Measurements from ENCODE around the gene TMA7. TPM values are rescaled to one million over a fixed set of nuclear protein-coding genes. Genes with fewer than 3 reads are reported as not detected.

TMA7 gene
- total and polyA plus RNA-seq, 2 donors (not counting 1 experiment from before 2014, with no cell fraction given), result 306 to 337 TPM

DNA sequence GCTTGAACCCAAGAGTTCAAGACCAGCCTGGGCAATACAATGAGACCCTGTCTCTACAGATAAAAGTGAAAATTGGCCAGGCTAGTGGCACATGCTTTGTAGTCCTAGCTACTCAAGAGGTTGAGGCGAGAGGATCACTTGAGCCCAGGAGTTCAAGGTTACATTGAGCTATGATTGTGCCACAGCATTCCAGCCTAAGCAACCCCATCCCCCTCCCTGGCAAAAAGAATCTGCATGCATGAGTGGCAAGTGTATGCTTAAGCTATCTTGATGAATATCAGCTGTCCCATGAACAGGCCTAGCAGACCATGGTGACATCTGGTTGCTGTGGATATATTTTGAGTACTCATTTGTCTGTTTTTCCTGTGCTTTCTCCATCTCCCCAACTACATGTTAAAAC is 11.2 kb downstream of the TMA7 start:
- Histone ChIP-seq H4K20me1 (ENCODE audit: control insufficient read depth, extremely low read depth, insufficient read depth, low read length) (no peaks in the 10 kb centered on the region), H3K9ac (ENCODE audit: insufficient read depth, low read length) (no peak overlapping the region), H3K27me3 (ENCODE audit: control insufficient read depth, insufficient read depth, low read length) (no peaks in the 10 kb centered on the region), H3K79me2 (ENCODE audit: control insufficient read depth, insufficient read depth, low read length) (peaks cover 16% of the 10 kb centered on the region), H3K4me2 (ENCODE audit: extremely low read depth, insufficient read depth, low read length) (no peak overlapping the region), H3K27ac (ENCODE audit: insufficient read depth, low read length) (no peak overlapping the region), H3K4me1 (ENCODE audit: control insufficient read depth, extremely low read depth, insufficient read depth, low read length) (peaks cover 4% of the 10 kb centered on the region), H3K36me3 (ENCODE audit: control insufficient read depth, insufficient read depth, low read length) (peaks cover 5% of the 10 kb centered on the region), H3K4me3 (replicated peaks in 1 of 4; ENCODE audit: control extremely low read depth in 1 of 4, insufficient read depth in 1 of 4, low read depth in 3 of 4, low read length in 4 of 4) (no peak overlapping the region), H3K9me3 (ENCODE audit: control insufficient read depth, insufficient read depth, low read depth, low read length) (no peaks in the 10 kb centered on the region), H2AFZ (ENCODE audit: low read length) (no peak overlapping the region)
- TF ChIP-seq, protein P1, sequence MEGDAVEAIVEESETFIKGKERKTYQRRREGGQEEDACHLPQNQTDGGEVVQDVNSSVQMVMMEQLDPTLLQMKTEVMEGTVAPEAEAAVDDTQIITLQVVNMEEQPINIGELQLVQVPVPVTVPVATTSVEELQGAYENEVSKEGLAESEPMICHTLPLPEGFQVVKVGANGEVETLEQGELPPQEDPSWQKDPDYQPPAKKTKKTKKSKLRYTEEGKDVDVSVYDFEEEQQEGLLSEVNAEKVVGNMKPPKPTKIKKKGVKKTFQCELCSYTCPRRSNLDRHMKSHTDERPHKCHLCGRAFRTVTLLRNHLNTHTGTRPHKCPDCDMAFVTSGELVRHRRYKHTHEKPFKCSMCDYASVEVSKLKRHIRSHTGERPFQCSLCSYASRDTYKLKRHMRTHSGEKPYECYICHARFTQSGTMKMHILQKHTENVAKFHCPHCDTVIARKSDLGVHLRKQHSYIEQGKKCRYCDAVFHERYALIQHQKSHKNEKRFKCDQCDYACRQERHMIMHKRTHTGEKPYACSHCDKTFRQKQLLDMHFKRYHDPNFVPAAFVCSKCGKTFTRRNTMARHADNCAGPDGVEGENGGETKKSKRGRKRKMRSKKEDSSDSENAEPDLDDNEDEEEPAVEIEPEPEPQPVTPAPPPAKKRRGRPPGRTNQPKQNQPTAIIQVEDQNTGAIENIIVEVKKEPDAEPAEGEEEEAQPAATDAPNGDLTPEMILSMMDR (conservative IDR thresholded peaks at IDR 0.05 in 1 of 2, IDR thresholded peaks at IDR 0.05 in 1 of 2; ENCODE audit: low read depth in 1 of 2, low read length in 2 of 2), result no peak
- no peak for TF ChIP-seq EZH2 (IDR thresholded peaks at IDR 0.05; ENCODE audit: low read length, missing control alignments)
- DNase-seq (ENCODE audit: low read depth in 2 of 2), result no peak

DNA sequence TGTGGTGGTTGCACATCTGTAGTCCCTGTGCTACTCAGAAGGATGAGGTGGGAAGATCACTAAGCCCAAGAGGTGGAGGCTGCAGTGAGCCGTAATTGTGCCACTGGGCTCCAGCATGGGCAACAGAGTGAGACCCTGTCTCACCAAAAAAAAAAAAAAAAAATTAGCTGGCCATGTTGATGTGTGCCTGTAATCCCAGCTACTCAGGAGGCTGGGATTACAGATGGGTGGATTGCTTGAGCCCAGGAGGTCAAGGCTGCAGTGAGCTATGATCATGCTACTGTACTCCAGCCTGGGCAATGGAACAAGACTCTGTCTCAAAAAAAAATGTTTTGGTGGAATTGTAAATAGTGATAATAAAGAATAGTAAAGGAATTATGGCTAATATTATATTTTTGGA is 16.4 kb downstream of the TMA7 start:
- H3K9ac ChIP-seq (ENCODE audit: insufficient read depth, low read length), result no peak overlapping the region
- TF ChIP-seq, protein P1 (conservative IDR thresholded peaks at IDR 0.05 in 1 of 2, IDR thresholded peaks at IDR 0.05 in 1 of 2; ENCODE audit: low read depth in 1 of 2, low read length in 2 of 2), result no peak
- TF ChIP-seq EZH2 (IDR thresholded peaks at IDR 0.05; ENCODE audit: low read length, missing control alignments), result no peak
- no peaks in the 10 kb centered on the region for H3K9me3 ChIP-seq (ENCODE audit: control insufficient read depth, insufficient read depth, low read depth, low read length)
- DNase-seq (ENCODE audit: low read depth in 2 of 2), result no peak
- no peaks in the 10 kb centered on the region for H3K27me3 ChIP-seq (ENCODE audit: control insufficient read depth, insufficient read depth, low read length)
- no peak overlapping the region for H3K27ac ChIP-seq (ENCODE audit: insufficient read depth, low read length)
- no peaks in the 10 kb centered on the region for H3K4me1 ChIP-seq (ENCODE audit: control insufficient read depth, extremely low read depth, insufficient read depth, low read length)
- no peak overlapping the region for H3K4me3 ChIP-seq (replicated peaks in 1 of 4; ENCODE audit: control extremely low read depth in 1 of 4, insufficient read depth in 1 of 4, low read depth in 3 of 4, low read length in 4 of 4)
- H4K20me1 ChIP-seq (ENCODE audit: control insufficient read depth, extremely low read depth, insufficient read depth, low read length), result no peaks in the 10 kb centered on the region
- H3K36me3 ChIP-seq (ENCODE audit: control insufficient read depth, insufficient read depth, low read length), result peaks cover 13% of the 10 kb centered on the region
- no peak overlapping the region for H3K4me2 ChIP-seq (ENCODE audit: extremely low read depth, insufficient read depth, low read length)
- H2AFZ ChIP-seq (ENCODE audit: low read length), result no peak overlapping the region
- no peaks in the 10 kb centered on the region for H3K79me2 ChIP-seq (ENCODE audit: control insufficient read depth, insufficient read depth, low read length)

DNA sequence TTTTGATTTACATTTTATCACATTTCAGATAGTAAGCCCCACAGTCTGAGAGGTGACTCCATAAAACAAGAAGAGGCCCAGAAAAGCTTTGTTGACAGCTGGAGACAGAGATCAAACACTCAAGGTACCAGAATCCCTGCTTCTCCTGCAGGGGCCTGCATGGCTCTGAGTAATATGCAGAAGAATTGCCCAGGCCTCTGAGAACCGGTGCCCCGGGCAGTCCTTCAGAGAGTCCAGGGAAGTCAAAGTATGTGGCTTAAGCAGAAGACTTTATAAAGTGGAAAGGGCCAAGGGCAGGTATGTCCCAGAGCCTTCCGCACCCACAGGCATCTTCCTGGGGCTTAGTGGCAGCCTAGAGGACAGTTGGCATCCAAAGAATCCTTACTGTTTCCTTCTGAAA is 19.3 kb downstream of the TMA7 start:
- peaks cover 9% of the 10 kb centered on the region for H3K36me3 ChIP-seq (ENCODE audit: control insufficient read depth, insufficient read depth, low read length)
- H3K27ac ChIP-seq (ENCODE audit: insufficient read depth, low read length), result no peak overlapping the region
- H3K27me3 ChIP-seq (ENCODE audit: control insufficient read depth, insufficient read depth, low read length), result no peaks in the 10 kb centered on the region
- H4K20me1 ChIP-seq (ENCODE audit: control insufficient read depth, extremely low read depth, insufficient read depth, low read length), result no peaks in the 10 kb centered on the region
- TF ChIP-seq EZH2 (IDR thresholded peaks at IDR 0.05; ENCODE audit: low read length, missing control alignments), result no peak
- TF ChIP-seq, protein P1 (conservative IDR thresholded peaks at IDR 0.05 in 1 of 2, IDR thresholded peaks at IDR 0.05 in 1 of 2; ENCODE audit: low read depth in 1 of 2, low read length in 2 of 2), result no peak
- H2AFZ ChIP-seq (ENCODE audit: low read length), result no peak overlapping the region
- no peak overlapping the region for H3K4me3 ChIP-seq (replicated peaks in 1 of 4; ENCODE audit: control extremely low read depth in 1 of 4, insufficient read depth in 1 of 4, low read depth in 3 of 4, low read length in 4 of 4)
- no peak for DNase-seq (ENCODE audit: low read depth in 2 of 2)
- H3K79me2 ChIP-seq (ENCODE audit: control insufficient read depth, insufficient read depth, low read length), result no peaks in the 10 kb centered on the region
- H3K9ac ChIP-seq (ENCODE audit: insufficient read depth, low read length), result no peak overlapping the region
- H3K4me2 ChIP-seq (ENCODE audit: extremely low read depth, insufficient read depth, low read length), result no peak overlapping the region
- no peaks in the 10 kb centered on the region for H3K9me3 ChIP-seq (ENCODE audit: control insufficient read depth, insufficient read depth, low read depth, low read length)
- no peaks in the 10 kb centered on the region for H3K4me1 ChIP-seq (ENCODE audit: control insufficient read depth, extremely low read depth, insufficient read depth, low read length)
